Measurements from ENCODE around the gene SRRM4.

Gene SRRM4

DNA sequence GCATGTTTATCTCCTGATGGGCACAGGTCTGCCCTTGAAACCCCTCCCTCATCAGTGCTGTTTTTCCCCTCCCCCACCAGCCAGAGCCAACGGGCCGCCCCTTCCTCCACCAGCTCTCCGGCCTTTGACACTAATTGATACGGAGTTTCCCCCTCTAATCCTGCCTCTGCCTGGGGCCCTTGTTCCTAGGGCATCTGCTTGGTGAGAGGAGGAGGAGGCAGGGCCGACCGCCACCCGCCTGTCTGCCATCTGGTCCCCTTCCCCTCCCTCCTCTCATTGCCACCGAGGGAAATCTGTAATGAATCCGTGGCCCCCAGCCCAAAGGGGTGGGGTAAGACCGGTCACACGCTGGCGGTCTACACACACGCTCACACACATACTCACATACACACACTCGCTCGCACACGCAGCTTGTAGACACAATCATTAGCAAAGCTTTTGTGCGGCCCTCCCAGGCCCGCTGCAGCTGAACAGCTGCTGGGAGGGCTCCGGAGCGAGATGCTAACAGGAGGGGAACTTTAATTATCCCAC lies 27.4 kb downstream of the SRRM4 start:
- H3K4me3 ChIP-seq (ENCODE audit: low read length), result no peak overlapping the region
- no peak for DNase-seq (ENCODE audit: low read depth)
- TF ChIP-seq CTCF (conservative IDR thresholded peaks at IDR 0.05; ENCODE audit: low read length), result no peak

- no peak for TF ChIP-seq CTCF (conservative IDR thresholded peaks at IDR 0.05; ENCODE audit: low read length)
- DNase-seq (ENCODE audit: low read depth), result no peak
- H3K4me3 ChIP-seq (ENCODE audit: low read length), result no peak overlapping the region
Measured at GRCh38 chr12:119011231-119011630, 29.9 kb downstream of the SRRM4 start.

- H3K4me3 ChIP-seq (ENCODE audit: low read length), result no peak overlapping the region
- TF ChIP-seq CTCF (conservative IDR thresholded peaks at IDR 0.05; ENCODE audit: low read length), result no peak
Measured at GRCh38 chr12:119012179-119012578, 30.8 kb downstream of the SRRM4 start.

DNA sequence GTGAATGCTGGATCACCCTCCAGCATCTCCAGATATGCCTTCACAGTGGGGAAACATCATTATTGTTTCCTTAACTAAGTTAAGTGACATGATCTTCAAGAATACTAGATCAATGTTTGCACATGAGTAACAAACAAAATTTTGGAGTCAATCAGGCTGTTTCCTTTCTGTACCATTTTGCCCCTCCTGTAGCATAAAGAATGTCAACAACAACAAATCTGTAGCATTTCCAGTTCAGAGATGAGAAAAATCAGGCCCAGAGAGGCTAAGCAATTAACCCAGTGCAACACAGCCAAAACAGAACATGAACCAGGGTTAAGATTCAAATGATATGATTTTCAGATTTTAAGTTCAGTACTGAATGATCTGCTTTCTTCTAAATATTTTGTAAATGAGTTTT lies 31.7 kb downstream of the SRRM4 start:
- no peak overlapping the region for H3K4me3 ChIP-seq (ENCODE audit: low read length)
- TF ChIP-seq CTCF (conservative IDR thresholded peaks at IDR 0.05; ENCODE audit: low read length), result no peak
- no peak for DNase-seq (ENCODE audit: low read depth)

More at GRCh38 chr12:119012179-119012578, 30.8 kb downstream of the SRRM4 start:
- no peak for DNase-seq (ENCODE audit: low read depth)

DNA sequence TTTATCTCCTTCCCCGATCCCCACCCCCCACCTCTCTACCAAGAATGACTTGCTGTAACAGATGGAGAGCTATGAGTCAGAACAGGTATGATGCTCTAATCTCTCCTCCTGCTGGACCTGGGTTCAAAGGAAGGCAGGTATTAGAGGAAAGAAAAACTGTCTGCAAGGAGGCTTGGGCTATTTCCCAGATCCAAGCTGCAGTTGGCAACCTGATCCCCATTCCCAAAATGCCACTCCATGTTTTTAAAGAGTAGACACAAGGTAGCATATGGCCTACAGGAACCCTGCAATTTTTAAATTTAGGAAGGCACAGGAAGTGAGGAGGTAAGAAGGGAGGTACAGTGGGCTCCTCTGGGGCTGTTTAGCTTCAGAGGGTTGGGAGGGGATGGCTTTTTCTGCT lies 33.0 kb downstream of the SRRM4 start:
- TF ChIP-seq CTCF (conservative IDR thresholded peaks at IDR 0.05; ENCODE audit: low read length), result no peak
- no peak overlapping the region for H3K4me3 ChIP-seq (ENCODE audit: low read length)
- no peak for DNase-seq (ENCODE audit: low read depth)

DNA sequence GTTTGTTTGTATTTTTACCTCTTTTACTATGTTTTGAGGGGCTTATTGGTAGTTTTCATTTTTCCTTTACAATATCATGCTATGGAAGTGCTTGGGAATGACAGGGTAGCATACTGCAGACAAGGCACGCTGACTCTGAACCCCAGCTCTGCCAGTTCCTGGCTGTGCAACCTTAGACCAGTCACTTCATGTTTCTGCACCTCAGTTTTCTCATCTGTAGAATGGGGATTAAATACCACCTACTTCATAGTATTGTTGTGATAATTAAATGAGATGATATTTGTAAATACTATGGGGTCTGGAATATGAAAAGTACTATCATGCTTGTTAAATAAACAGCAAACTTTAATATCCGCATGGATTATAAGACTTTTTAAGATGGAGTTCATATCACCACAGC lies 35.4 kb downstream of the SRRM4 start:
- H3K4me3 ChIP-seq (ENCODE audit: low read length), result no peak overlapping the region
- no peak for TF ChIP-seq CTCF (conservative IDR thresholded peaks at IDR 0.05; ENCODE audit: low read length)
- DNase-seq (ENCODE audit: low read depth), result no peak

GRCh38 chr12:119019166-119019565 lies 37.8 kb downstream of the SRRM4 start:
- no peak for DNase-seq (ENCODE audit: low read depth)

More at GRCh38 chr12:119019166-119019565, 37.8 kb downstream of the SRRM4 start:
- no peak for TF ChIP-seq CTCF (conservative IDR thresholded peaks at IDR 0.05; ENCODE audit: low read length)
- no peak overlapping the region for H3K4me3 ChIP-seq (ENCODE audit: low read length)

Data from AG10803 (cell line).